Muscle layer of duodenum (tissue), 2 donors: Measurements from ENCODE around the gene CEND1.

ENCODE experiments used
- H3K27ac ChIP-seq: one replicate; pipeline ENCODE4 v1.7.0; 2013; ENCODE audit warnings: mild to moderate bottlenecking, low read length
- H3K27me3 ChIP-seq: one replicate; pipeline ENCODE4 v1.7.0; 2013; ENCODE audit warnings: low read depth, mild to moderate bottlenecking, control low read depth, low read length
- H3K36me3 ChIP-seq, 2 donors: one replicate each; pipeline ENCODE4 v1.7.0; 2013; ENCODE audit warnings: low read length in 2 of 2, control low read depth in 1 of 2, mild to moderate bottlenecking in 1 of 2; ENCODE audit not compliant: insufficient read depth in 2 of 2, control insufficient read depth in 1 of 2
- H3K4me1 ChIP-seq, 2 donors: one replicate each; pipeline ENCODE4 v1.7.0; 2013; ENCODE audit warnings: low read length in 2 of 2, mild to moderate bottlenecking in 2 of 2, control low read depth in 1 of 2, moderate library complexity in 1 of 2; ENCODE audit not compliant: insufficient read depth in 2 of 2, control insufficient read depth in 1 of 2
- H3K4me3 ChIP-seq, 2 donors: one replicate each; pipeline ENCODE4 v1.7.0; 2013; ENCODE audit warnings: low read length in 2 of 2, low read depth in 1 of 2, mild to moderate bottlenecking in 1 of 2
- H3K9me3 ChIP-seq, 2 donors: one replicate each; pipeline ENCODE4 v1.7.0; 2013; ENCODE audit warnings: low read length in 2 of 2, control low read depth in 1 of 2, mild to moderate bottlenecking in 1 of 2; ENCODE audit not compliant: control insufficient read depth in 1 of 2
- donor health status: healthy.

Gene CEND1

GRCh38 chr11:832529-833113, 42.7 kb upstream of the CEND1 start, which contains the start of gene CD151:
Gene CD151 (plus strand): TSS chr11:832952. CDS start chr11:836070, 3,118 bp downstream.
- Histone ChIP-seq H3K36me3 (peaks cover 0 to 15% of the 10 kb centered on the region in 2 donors), H3K27me3 (no peaks in the 10 kb centered on the region), H3K27ac (peak within 1 kb of the TSS; percentile 85), H3K4me1 (peaks cover 0 to 68% of the 10 kb centered on the region in 2 donors), H3K4me3 (peak within 1 kb of the TSS; percentile 60 to 77), H3K9me3 (no peaks in the 10 kb centered on the region)

GRCh38 chr11:831961-832528, 42.2 kb upstream of the CEND1 start:
- Histone ChIP-seq H3K4me3 (peak overlapping the region in 1 of 2 donors; percentile 48), H3K36me3 (peaks cover 0 to 10% of the 10 kb centered on the region in 2 donors), H3K4me1 (peaks cover 0 to 72% of the 10 kb centered on the region in 2 donors), H3K9me3 (no peaks in the 10 kb centered on the region), H3K27ac (no peak overlapping the region), H3K27me3 (no peaks in the 10 kb centered on the region)

DNA sequence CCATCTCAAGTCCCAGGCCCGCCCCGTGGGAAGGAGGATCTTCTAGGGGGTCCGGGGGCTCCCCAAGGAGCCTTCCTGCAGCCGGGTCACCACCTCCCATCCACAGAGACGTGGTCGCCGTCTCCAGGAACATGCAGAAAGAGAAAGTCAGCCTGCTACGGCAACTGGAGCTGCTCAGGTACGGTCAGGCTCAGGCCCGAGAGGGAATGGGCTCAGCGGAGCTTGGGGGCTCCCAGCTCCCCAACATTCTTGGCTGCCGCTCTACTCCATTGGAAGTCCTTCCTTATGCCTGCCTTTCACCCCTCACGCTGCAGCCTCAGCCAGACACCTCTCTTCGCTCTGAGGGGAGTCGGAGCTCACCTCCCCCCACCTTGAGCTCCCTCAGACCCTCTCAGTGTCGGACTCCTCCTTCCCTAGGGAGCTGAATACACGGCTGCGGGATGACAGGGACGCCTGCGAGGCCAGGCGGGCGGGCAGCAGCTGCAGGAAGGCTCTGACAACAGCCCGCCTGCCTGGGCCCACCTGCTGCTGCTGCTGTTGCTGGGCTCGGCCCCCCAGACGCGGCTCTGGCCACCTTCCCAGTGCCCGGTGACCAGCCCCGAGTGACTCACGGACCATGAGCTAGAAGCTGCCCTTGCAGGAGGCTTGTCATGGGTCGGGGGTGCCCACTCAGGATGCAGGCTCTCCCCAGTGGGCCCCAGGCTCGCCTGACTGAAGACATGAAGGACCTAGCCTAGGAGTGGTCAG, 41.4 kb upstream of the CEND1 start:
- Histone ChIP-seq H3K9me3 (no peaks in the 10 kb centered on the region), H3K4me1 (peaks cover 0 to 75% of the 10 kb centered on the region in 2 donors), H3K27me3 (no peaks in the 10 kb centered on the region), H3K4me3 (peak overlapping the region in 1 of 2 donors; percentile 58), H3K36me3 (peaks cover 0 to 2% of the 10 kb centered on the region in 2 donors), H3K27ac (no peak overlapping the region)

DNA sequence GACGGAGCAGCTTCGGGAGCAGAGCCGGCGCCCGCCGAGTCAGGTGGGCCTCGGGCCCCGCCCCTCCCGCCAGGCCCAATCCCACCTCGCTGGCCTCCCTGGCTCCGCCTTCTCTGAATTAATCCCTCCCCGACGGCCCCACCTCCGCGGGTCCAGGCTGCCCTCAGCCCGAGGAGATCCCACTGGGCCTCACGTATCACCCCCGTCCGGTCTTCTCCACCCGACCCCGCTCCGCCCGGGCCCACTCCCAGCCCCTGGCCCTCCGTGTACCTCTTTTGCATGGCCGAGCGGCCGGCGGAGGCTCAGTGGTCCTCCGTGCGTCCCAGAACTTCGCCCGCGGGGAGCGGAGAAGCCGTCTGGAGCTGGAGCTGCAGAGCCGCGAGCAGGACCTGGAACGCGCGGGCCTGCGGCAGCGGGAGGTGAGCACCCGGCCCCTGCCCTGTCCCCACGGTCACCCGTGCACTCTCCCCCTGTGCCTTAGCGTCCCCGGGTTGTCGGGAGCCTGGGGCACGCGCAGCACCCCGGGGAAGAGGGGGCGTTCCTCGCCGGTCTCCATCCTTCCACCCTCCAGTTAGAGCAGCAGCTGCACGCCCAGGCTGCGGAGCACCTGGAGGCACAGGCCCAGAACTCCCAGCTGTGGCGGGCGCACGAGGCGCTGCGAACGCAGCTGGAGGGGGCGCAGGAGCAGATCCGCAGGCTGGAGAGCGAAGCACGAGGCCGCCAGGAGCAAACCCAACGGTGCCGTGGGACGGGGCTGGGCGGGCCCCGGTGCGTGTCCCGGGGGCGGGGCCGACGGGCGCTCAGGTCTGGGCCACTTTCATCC, 40.6 kb upstream of the CEND1 start:
- Histone ChIP-seq H3K9me3 (no peaks in the 10 kb centered on the region), H3K27me3 (no peaks in the 10 kb centered on the region), H3K4me3 (peak overlapping the region in 1 of 2 donors; percentile 58), H3K36me3 (peaks cover 0 to 4% of the 10 kb centered on the region in 2 donors), H3K4me1 (peaks cover 0 to 75% of the 10 kb centered on the region in 2 donors), H3K27ac (no peak overlapping the region)

DNA sequence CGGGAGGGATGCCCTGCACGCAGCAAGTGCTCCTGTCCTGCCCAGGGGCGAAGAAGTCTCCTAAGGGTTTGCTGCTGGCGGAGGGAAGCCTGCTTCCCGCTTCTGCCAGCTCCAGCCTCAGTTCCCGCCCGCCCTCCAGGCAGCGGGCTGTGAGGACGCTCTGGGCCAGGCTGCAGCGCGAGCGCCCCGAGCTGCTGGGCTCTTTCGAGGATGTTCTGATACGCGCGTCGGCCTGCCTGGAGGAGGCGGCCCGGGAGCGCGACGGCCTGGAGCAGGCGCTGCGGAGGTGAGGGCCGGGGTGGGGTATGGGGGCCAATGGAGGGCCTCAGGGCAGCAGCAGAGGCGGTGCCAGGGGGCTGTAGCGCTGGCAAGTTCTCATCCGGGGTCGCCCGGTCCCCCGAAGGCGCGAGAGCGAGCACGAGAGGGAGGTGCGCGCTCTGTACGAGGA, 40.0 kb upstream of the CEND1 start:
- H3K27me3 ChIP-seq = no peaks in the 10 kb centered on the region
- peak overlapping the region; percentile 39 to 58 for H3K4me3 ChIP-seq
- H3K9me3 ChIP-seq = no peaks in the 10 kb centered on the region
- no peak overlapping the region for H3K27ac ChIP-seq
- peaks cover 0 to 72% of the 10 kb centered on the region in 2 donors for H3K4me1 ChIP-seq
- peaks cover 0 to 10% of the 10 kb centered on the region in 2 donors for H3K36me3 ChIP-seq

GRCh38 chr11:829176-829846, 39.4 kb upstream of the CEND1 start:
- no peak overlapping the region for H3K27ac ChIP-seq
- no peaks in the 10 kb centered on the region for H3K9me3 ChIP-seq
- H3K4me1 ChIP-seq = peaks cover 0 to 66% of the 10 kb centered on the region in 2 donors
- peaks cover 0 to 16% of the 10 kb centered on the region in 2 donors for H3K36me3 ChIP-seq
- no peaks in the 10 kb centered on the region for H3K27me3 ChIP-seq
- peak overlapping the region; percentile 39 to 58 for H3K4me3 ChIP-seq

DNA sequence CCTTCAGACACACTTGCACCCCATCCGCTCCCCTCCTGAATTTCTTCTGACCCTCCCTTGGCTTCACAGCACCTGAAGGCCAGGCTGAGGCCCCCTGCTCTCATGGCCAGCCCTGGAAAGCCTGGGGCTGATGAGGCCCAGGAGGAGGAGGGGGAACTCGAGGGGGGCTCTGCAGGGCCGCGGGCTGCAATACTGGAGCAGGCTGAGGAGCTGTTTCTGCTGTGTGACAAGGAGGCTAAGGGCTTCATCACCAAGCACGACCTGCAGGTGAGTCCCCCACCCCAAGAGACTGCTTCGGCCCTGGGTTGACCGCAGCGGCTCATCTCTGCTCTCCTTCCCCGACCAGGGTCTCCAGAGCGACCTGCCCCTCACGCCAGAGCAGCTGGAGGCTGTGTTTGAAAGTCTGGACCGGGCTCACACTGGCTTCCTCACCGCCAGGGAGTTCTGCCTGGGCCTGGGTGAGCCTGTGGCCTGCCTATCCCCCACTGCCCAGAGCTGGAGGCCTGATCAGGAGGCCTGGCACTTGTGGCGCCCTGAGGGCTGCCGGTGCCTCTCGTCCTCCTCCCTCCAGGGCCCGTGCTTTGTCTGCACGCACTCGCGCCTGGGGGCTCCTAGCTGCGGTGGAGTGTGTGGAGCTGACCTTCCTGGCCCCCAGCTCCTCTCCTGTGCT, 38.8 kb upstream of the CEND1 start:
- Histone ChIP-seq H3K4me1 (peaks cover 0 to 60% of the 10 kb centered on the region in 2 donors), H3K27me3 (no peaks in the 10 kb centered on the region), H3K27ac (no peak overlapping the region), H3K4me3 (peak overlapping the region in 1 of 2 donors; percentile 3), H3K36me3 (peaks cover 0 to 22% of the 10 kb centered on the region in 2 donors), H3K9me3 (no peaks in the 10 kb centered on the region)

GRCh38 chr11:827897-828192, 38.0 kb upstream of the CEND1 start, which contains the start of gene CRACR2B:
Gene CRACR2B (plus strand): TSS chr11:827919. CDS start chr11:828608, 689 bp downstream.
- H3K4me1 ChIP-seq = peaks cover 0 to 57% of the 10 kb centered on the region in 2 donors
- H3K9me3 ChIP-seq = no peaks in the 10 kb centered on the region
- peak within 1 kb of the TSS; percentile 72 for H3K27ac ChIP-seq
- H3K36me3 ChIP-seq = peaks cover 0 to 29% of the 10 kb centered on the region in 2 donors
- peak within 1 kb of the TSS in 1 of 2 donors; percentile 44 for H3K4me3 ChIP-seq
- no peaks in the 10 kb centered on the region for H3K27me3 ChIP-seq

DNA sequence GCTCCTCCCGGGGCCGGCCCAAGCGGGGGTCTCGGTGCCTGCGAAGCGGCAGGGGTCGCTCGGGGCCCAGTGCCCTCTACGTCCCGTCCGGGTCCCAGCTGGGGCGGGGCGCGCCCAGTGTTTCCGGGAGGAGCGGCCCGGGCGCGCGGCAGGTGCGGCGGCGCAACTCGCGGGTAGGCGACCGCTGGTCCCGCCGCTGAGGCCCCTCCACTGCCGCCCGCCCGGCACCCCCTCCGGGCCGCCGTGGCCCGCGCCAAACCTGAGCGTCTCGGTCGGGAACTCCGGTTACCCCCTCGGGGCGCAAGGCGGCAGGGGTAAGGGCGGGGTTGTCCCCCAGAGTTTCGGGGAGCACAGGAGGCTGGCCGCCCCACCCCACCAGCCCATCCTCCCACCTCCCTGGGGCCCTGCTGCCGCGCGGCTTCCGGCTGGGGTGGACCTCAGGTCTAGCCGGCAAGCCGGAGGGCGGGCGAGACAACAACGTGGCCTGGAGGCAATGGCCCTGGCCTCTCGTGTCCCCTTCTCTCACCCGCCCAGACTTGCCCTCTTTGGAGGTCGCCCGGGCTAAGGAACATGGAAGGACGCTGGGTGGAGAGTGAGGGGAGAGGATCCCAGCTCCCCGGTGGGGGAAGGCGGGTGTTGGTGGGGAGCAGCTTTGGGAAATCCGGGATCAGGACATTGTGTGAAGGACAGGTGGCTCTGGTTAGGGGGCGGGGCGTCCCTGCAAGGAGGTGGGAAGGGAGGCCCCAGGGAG, 37.4 kb upstream of the CEND1 start:
- Histone ChIP-seq H3K27ac (peak overlapping the region; percentile 72), H3K4me1 (peaks cover 0 to 55% of the 10 kb centered on the region in 2 donors), H3K4me3 (peak overlapping the region in 1 of 2 donors; percentile 44), H3K9me3 (no peaks in the 10 kb centered on the region), H3K27me3 (no peaks in the 10 kb centered on the region), H3K36me3 (peaks cover 0 to 31% of the 10 kb centered on the region in 2 donors)

DNA sequence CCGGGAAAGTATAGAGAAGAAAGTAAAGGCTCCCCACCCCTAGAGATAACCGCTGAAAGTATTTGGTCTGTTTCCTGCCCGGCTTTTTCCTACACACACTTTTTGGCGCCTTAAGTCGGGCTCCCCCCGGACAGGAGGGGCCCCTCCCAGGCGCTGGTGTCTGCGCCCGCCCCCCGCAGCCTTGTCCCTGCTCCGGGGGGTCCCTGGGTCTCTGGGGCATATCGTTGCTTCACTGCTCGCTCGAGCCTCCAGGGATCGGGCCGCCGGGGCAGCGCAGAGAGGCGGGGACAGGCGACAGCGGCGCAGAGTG, 36.9 kb upstream of the CEND1 start:
- Histone ChIP-seq H3K4me3 (peak overlapping the region in 1 of 2 donors; percentile 44), H3K27me3 (no peaks in the 10 kb centered on the region), H3K27ac (no peak overlapping the region), H3K4me1 (peaks cover 0 to 53% of the 10 kb centered on the region in 2 donors), H3K36me3 (peaks cover 0 to 32% of the 10 kb centered on the region in 2 donors), H3K9me3 (no peaks in the 10 kb centered on the region)
